Forelimb muscle (tissue), 1 donor: Measurements from ENCODE around the gene VWA5B1. TPM values are rescaled to one million over a fixed set of nuclear protein-coding genes. Genes with fewer than 3 reads are reported as not detected.

Source experiments
- DNase-seq: peaks from one replicate; pipeline ENCODE4 v3.0.0-alpha.2; 2013; ENCODE audit warnings: low read depth
- polyA plus RNA-seq: library from polyadenylated mRNA; unstranded; fragments of 120-200 nt; gene quantifications from one replicate; pipeline ENCODE4 v1.2.1, GENCODE V29; 2013; ENCODE audit not compliant: insufficient read length

The VWA5B1 gene
- polyA plus RNA-seq, 1 donor, result 0.13 TPM

DNA sequence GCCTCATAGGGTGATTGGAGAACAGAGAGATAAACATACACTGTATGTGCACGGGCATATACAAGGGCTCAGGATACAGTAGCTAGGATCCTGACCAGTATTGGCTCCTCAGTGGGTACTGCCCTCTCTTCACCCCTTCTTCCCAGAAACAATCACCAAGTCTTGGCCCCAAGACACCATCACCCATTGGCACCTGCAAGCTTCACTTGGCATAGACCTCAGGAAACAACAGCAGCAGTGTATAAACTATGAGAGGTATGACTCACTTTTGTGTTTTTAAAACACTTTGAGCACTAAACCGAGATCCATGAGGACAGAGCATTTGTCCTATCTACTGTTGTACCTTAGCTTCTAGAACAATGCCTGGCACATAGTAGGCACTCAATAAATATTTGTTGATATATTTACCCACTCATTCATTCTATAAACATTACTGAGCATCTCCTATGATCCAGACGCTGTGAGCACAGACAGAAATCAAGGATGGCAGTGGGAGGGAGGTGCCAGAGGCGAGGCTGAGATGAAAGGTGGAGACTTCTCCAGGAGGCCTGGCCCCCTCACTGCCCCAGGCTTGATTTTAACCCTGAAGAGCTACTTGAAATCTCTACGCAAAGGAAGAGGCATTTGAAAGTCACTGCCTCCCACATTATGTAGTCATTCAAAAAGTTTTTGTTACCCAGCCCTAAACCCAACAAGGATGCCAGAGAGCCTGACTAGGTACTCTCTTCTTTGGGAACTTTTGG lies 100.1 kb downstream of the VWA5B1 start:
- DNase-seq, result no peak

DNA sequence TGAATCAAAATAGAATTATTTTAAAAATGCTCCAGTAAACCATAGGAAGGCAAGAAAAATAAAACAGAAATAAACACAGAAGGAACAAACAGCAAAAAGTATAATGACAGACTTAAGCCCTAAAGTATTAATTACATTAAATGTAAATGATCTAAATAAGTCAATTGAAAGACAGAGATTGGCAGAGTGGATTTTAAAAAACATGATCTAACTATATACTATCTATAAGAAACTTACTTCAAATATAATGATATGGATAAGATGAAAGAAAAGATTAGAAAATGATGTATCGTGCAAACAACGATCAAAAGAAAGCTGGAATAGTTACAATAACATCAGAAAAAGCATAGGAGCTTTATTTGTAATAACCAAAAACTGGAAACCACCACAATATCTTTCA lies 104.6 kb downstream of the VWA5B1 start:
- DNase-seq, result no peak

DNA sequence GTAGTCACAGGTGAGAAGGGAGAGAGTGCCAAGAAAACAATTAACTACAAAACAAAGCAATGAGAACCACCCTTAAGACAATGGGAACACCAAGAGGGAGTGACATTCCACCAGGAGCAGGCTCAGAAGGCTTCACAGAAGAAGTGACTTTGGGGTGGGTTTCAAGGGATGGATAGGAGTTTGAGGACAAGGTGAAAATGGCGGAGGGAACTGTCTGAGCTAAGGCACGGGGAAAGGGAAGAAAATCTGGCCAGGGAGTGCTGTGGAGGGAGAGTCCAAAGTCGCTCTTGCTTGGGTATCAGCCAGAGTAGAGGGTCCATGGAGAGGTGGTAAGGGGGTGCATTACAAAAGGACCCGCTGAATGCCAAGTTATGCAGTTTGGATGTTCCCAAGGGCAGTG lies 108.1 kb downstream of the VWA5B1 start:
- no peak for DNase-seq

DNA sequence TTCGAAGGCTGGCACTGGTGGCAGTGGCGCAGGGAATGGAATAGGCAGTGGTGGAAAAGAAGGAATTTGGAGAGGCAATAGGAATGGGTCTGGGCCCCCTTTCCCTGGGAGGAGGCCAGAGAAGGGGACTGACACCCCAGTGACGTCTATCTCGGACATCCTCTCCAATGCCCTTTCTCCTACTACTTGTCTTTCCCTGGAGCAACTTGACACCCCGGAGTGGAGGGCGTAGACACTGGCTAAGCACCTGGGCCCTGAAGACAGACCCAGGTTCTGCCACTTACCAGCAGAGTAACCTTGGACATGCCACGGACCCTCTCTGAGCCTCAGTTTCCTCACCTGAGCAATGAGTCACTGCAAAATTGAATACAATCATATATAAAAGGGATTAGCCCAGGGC lies 108.5 kb downstream of the VWA5B1 start:
- no peak for DNase-seq

DNA sequence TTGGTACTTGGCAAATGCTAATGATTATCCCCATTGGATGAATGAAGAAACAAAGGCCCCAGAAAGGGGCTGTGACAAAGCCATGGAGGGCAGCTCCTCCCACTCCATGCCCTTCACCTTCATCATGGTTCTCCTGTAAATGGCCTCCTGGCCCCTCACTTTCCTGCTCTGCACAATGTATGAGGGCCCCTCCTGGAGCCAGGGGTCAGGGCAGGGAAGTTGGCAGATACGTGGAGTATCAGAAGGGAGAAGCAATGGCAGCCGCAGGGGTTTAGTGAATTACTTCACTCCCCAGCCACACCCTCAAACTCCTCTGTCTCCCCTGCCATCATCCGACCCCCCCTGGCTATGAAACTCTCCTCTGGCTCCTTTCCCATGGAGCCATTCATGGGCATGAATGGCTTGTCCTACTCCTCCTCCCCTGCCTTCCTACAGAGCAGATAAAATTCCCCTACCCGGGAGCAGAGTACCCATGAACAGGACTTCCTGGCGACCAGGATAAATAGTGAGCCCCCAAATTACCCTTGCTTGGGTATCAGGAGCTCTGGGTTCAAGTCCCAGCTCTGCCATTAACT lies 109.0 kb downstream of the VWA5B1 start:
- no peak for DNase-seq

DNA sequence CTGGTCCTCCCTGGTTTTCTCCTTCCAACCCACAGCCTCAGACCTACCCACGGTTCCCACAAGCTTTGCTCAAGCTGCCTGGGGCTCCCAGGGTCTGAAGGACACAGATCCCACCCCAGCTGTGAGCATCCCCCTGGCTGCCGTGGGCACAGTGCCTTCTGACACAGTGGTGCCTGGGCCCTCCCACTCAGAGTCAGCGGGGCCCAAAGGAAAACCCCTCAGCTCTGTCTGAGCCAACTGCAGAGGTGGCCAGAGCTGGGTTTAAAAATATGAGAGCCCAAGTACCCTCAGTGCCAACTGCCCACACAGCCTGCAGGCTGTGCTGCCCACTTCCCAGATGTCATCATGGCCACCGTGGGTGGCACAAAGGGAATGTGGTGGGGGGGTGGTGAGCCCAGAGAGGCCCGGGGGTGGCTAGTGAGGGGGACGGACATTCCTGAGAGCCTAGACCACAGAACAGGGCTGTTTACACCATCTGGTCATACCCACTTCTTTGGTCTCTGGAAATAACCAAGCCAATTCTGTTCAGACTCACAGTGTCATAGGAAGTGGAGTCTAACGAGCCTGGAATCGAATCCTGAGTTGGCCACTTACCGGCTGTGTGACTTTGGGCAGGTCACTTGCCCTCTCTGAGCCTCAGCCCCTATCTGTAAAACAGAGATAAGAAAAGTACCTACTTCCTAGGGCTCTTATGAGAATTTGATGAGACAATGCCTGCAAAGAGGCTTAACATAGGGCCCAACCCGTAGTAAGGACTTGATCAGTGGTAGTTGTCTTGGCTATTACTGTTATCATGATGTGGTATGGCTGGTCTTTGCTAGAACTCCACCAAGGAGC lies 109.9 kb downstream of the VWA5B1 start:
- DNase-seq, result no peak

DNA sequence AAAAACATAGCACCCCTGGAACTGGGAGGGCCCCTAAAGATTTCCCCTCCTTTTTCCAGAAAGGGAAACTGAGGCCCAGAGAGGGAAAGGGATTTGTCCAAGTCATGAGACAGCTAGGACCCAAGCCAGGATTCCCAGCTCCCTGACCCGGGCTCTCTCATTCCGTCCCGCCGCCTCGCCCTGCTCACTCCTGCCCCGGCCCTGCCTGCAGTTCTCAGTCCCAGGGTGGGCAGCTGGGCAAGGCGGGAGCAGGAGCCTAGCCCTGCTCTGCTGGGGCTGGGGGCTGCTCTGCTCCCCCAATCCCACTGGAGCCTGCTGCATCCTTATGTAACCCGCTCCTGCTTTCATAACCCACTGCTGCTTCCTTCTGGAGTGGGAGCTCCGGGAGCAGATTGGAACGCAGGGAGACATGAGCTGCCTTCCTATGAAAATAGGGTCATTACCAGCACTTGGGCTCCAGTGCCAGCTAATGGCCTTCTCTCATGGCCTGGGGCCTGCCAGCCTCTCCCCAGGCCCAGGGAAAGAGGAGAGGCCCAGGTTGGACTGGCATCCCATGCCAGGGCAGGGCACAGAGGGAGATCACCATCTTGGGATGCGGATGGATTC lies 110.8 kb downstream of the VWA5B1 start:
- no peak for DNase-seq

DNA sequence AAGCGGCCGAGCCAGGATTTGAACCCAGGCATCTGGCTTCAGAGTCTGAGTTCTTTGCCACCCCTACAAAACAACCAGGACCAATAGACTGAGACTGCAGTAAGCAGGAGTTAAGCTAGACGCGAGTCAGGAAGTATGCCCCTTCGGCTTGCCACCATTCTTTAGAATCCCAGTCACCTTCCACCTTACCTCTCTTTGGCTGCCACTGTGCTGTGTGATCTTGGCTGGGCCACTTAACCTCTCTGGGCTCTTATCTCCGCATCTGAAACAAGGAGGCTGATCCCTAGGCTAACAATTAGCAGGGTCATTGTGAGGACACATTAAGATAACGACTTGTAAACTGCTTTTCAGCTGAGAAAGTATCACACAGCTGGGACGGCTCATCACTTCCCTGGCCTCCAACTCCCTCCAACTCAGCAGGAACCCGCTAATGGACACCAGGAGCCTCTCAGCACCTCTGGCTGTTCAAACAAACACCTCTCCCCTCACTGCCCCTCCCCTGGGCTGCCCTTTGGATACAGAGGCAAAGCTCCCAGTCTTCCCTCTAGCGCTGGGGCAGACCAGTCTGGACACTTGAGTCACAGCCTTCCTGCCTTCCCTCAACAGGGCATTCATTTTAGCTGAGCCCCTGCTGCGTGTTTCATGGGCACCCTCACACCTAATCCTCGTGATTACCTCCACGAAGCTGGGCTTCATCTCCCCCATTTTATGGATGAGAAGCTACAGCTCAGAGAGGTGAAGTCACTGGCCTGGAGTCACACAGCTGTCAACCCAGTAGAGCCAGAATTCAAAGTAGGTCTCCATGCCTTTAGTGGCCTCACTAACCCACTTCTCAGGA lies 112.1 kb downstream of the VWA5B1 start:
- no peak for DNase-seq

DNA sequence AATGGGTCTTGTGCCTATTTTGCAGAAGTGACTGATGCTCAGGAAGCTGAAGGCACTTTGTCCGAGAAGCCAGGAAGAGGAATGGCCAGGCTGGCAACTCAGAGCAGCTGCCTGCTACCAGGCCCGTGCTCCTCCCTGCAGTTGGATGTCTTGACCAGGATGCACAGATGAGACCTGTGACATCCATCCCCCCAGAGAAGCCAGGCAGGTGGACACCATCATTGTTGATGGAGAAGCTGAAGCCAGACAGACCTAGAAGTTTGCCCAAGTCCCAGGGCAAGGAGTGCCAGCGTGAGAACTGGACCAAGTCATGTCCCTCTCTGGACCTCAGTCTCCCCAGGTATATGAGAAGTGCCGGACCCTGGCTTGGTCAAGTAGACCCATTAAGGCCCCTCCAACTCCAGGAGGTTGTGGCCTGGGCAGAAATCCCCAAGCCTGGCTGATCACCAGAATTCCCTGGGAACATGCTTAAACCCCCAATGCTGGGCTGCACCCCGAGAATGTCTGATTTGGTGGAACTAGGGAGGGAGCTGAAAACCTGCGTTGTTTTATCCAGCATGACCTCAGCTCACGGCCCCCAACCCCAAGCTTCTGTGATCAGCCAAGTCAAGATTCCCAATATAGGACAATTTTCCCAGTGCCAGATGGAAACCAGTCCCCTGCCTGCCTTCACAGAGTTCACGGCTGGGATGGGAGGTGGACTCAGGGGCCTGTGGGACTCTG lies 112.9 kb downstream of the VWA5B1 start:
- no peak for DNase-seq

DNA sequence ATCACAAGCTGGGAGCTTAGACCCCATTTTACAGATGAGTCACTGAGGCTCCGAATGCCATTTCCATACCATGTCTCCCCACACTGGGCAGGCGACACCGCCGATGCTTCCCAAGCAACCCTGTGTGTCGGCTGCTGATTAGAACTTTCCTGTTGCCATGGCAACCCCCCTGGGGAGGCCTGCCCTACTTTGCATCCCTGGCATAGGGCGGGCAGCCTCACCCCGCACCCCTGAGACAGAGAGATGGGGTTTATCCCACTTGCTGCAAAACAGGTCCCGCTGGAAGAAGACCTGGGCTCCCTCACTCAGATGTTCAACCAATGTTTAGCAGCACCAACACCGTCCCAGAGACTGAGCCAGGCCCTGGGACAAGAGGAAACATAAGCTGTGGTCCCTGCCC lies 113.8 kb downstream of the VWA5B1 start:
- DNase-seq, result no peak

Other genes starting within 250 kb of the VWA5B1 start
- gene PLA2G5, start 220.7 kb upstream of the VWA5B1 start, polyA plus RNA-seq, result 0.25 TPM
- gene PLA2G2D, start 171.3 kb upstream of the VWA5B1 start, polyA plus RNA-seq, result 0.05 TPM
- gene PLA2G2F, start 151.6 kb upstream of the VWA5B1 start, polyA plus RNA-seq, result not detected
- gene UBXN10, start 104.8 kb upstream of the VWA5B1 start, polyA plus RNA-seq, result 0.15 TPM
- 0.05 TPM for gene PLA2G2C, start 104.4 kb upstream of the VWA5B1 start, polyA plus RNA-seq
- gene CAMK2N1, start 195.3 kb downstream of the VWA5B1 start, polyA plus RNA-seq, result 4.2 TPM
- gene MUL1, start 217.3 kb downstream of the VWA5B1 start, polyA plus RNA-seq, result 20.0 TPM